Esophagus squamous epithelium (tissue), 5 donors: ENCODE data around the gene CSGALNACT2. TPM values are rescaled to one million over a fixed set of nuclear protein-coding genes. Genes with fewer than 3 reads are reported as not detected.

Experiments
- DNase-seq: peaks from one replicate; lab custom pipeline; 2025; lab: John Stamatoyannopoulos, UW
- H3K27ac ChIP-seq, 4 donors: fragments of 200-600 bp; sonication (generic); one replicate each; pipeline ENCODE4 v1.5.1; 2016 to 2019; ENCODE audit warnings: mild to moderate bottlenecking in 1 of 4
- H3K27me3 ChIP-seq, 4 donors: fragments of 200-600 bp; sonication (generic); 1 replicate in 3 of 4; 2 replicates in 1 of 4; pipeline versions ENCODE4 v1.5.1 to v1.6.0; 2017 to 2021; ENCODE audit warnings: antibody characterized with exemption in 1 of 4
- H3K36me3 ChIP-seq, 3 donors: fragments of 200-600 bp; sonication (generic); one replicate each; pipeline ENCODE4 v1.5.1; 2016 to 2019
- H3K4me1 ChIP-seq, 3 donors: fragments of 200-600 bp; sonication (generic); one replicate each; pipeline ENCODE4 v1.5.1; 2017 to 2019
- H3K4me3 ChIP-seq, 4 donors: fragments of 200-600 bp; sonication (generic); 1 replicate in 3 of 4; 2 replicates in 1 of 4; pipeline ENCODE4 v1.5.1; 2016 to 2019; ENCODE audit warnings: mild to moderate bottlenecking in 2 of 4, moderate library complexity in 1 of 4
- H3K9me3 ChIP-seq, 3 donors: fragments of 200-600 bp; sonication (generic); one replicate each; pipeline ENCODE4 v1.5.1; 2016 to 2019
- CTCF ChIP-seq, 6 experiments: fragments of 450-650 bp in 4 of 6; fragments of 200-600 bp in 2 of 6; sonication (generic) in 2 of 6; IDR thresholded peaks; one replicate each; pipeline ENCODE4 v1.5.1; 2016 to 2019; ENCODE audit warnings: antibody characterized with exemption in 6 of 6, mild to moderate bottlenecking in 4 of 6, moderate library complexity in 4 of 6
- POLR2A ChIP-seq, 4 donors: fragments of 450-650 bp; IDR thresholded peaks; one replicate each; pipeline ENCODE4 v1.6.1; 2017; ENCODE audit warnings: antibody characterized with exemption in 4 of 4, mild to moderate bottlenecking in 4 of 4, moderate library complexity in 3 of 4
- WGBS, 2 donors: methylation state at CpG; one replicate each; pipeline ENCODE4 v1.1.5; 2018; 5-methylcytosine and 5-hydroxymethylcytosine counted together
- intact Hi-C: fragments of 100-400 bp; cut with DNase I; formaldehyde crosslinking; loops from one replicate; pipeline ENCODE4 v1.15.0; 2022
- total RNA-seq, 4 donors: library from RNA; depleted of rRNA; stranded (reverse); fragments of >200 nt; gene quantifications; one replicate each; pipeline ENCODE4 v1.1.0, GENCODE V29; 2016
- donor health status: DM: yes; HTN: yes; CAD: no.

CSGALNACT2 gene
- total RNA-seq, 4 donors from 2014 or later, result 2.8 to 18.5 (median 6.8) TPM

- 82% methylated on average over 7 of the region's 20 CpGs; no CpG with 5 or more reads in 1 of the 2 donors for WGBS, 2 donors
- Histone ChIP-seq H3K4me3 (no peak overlapping the region), H3K4me1 (peaks cover 10 to 27% (median 13%) of the 10 kb centered on the region in 3 donors), H3K27me3 (no peaks in the 10 kb centered on the region), H3K9me3 (no peaks in the 10 kb centered on the region), H3K36me3 (no peaks in the 10 kb centered on the region), H3K27ac (no peak overlapping the region)
- intact Hi-C loops, result no loop called here
- DNase-seq, result no peak
- TF ChIP-seq POLR2A (IDR thresholded peaks at IDR 0.05), result no peak
- no peak for TF ChIP-seq CTCF (IDR thresholded peaks at IDR 0.05)
Measured at GRCh38 chr10:43205681-43206390, 67.6 kb downstream of the CSGALNACT2 start.

GRCh38 chr10:43206391-43207235 lies 68.4 kb downstream of the CSGALNACT2 start:
- TF ChIP-seq CTCF (IDR thresholded peaks at IDR 0.05) (no peak), POLR2A (IDR thresholded peaks at IDR 0.05) (no peak)
- Histone ChIP-seq H3K36me3 (no peaks in the 10 kb centered on the region), H3K4me1 (peaks cover 10 to 25% (median 13%) of the 10 kb centered on the region in 3 donors), H3K9me3 (no peaks in the 10 kb centered on the region), H3K4me3 (no peak overlapping the region), H3K27ac (no peak overlapping the region), H3K27me3 (no peaks in the 10 kb centered on the region)
- 80 to 89% methylated on average over 7 to 9 of the region's 13 CpGs for WGBS, 2 donors
- intact Hi-C loops, result no loop called here
- DNase-seq, result no peak

- TF ChIP-seq POLR2A (IDR thresholded peaks at IDR 0.05) (no peak), CTCF (IDR thresholded peaks at IDR 0.05) (no peak)
- intact Hi-C loops, result no loop called here
- H3K36me3 ChIP-seq, result no peaks in the 10 kb centered on the region
- no peaks in the 10 kb centered on the region for H3K9me3 ChIP-seq
- no peak overlapping the region for H3K4me3 ChIP-seq
- peaks cover 0 to 7% (median 0%) of the 10 kb centered on the region in 3 donors for H3K4me1 ChIP-seq
- no peak for DNase-seq
- H3K27me3 ChIP-seq, result no peaks in the 10 kb centered on the region
- H3K27ac ChIP-seq, result no peak overlapping the region
- WGBS, 2 donors, result 80 to 83% methylated on average over 3 to 6 of the region's 17 CpGs
Measured at GRCh38 chr10:43208147-43209073, 70.2 kb downstream of the CSGALNACT2 start.

- WGBS, 2 donors, result 61 to 93% methylated on average over 2 to 4 of the region's 7 CpGs
- Histone ChIP-seq H3K9me3 (no peaks in the 10 kb centered on the region), H3K4me3 (no peak overlapping the region), H3K4me1 (peaks cover 0 to 6% (median 0%) of the 10 kb centered on the region in 3 donors), H3K27ac (no peak overlapping the region), H3K36me3 (no peaks in the 10 kb centered on the region), H3K27me3 (no peaks in the 10 kb centered on the region)
- TF ChIP-seq POLR2A (IDR thresholded peaks at IDR 0.05) (no peak), CTCF (IDR thresholded peaks at IDR 0.05) (no peak)
- DNase-seq, result no peak
- intact Hi-C loops, result no loop called here
Measured at GRCh38 chr10:43209074-43209455, 70.8 kb downstream of the CSGALNACT2 start.
